CD4-positive, alpha-beta memory T cell (primary cell): ENCODE results near the gene DIP2C. TPM values are rescaled to one million over a fixed set of nuclear protein-coding genes. Genes with fewer than 3 reads are reported as not detected.

ENCODE experiments used
- CTCF ChIA-PET: fragments of 350-600 bp; sonication (Branson Sonifier 250); formaldehyde crosslinking; loops from one replicate; lab custom pipeline; 2021; ENCODE audit warnings: inconsistent platforms; ENCODE audit not compliant: partially characterized antibody; lab: Charles Lee
- POLR2A ChIA-PET: fragments of 350-600 bp; sonication (Branson Sonifier 250); formaldehyde crosslinking; loops from one replicate; lab custom pipeline; 2021; ENCODE audit not compliant: partially characterized antibody; lab: Charles Lee
- DNase-seq, 5 donors: peaks; one replicate each; pipeline versions ENCODE4 v3.0.0 to v3.0.0-alpha.2; 2020 to 2022; ENCODE audit warnings: mixed read lengths in 1 of 5
- H3K27ac ChIP-seq: one replicate; pipeline ENCODE4 v1.7.0; 2013; ENCODE audit warnings: low read depth, low read length
- H3K27me3 ChIP-seq: 2 replicates; pipeline ENCODE4 v1.7.0; 2013; ENCODE audit warnings: mild to moderate bottlenecking, low read length, moderate library complexity; ENCODE audit not compliant: insufficient read depth
- H3K36me3 ChIP-seq: 2 replicates; pipeline ENCODE4 v1.7.0; 2013; ENCODE audit warnings: mild to moderate bottlenecking, low read length, moderate library complexity; ENCODE audit not compliant: insufficient read depth
- H3K4me1 ChIP-seq: 2 replicates; pipeline ENCODE4 v1.7.0; 2013; ENCODE audit warnings: mild to moderate bottlenecking, low read length, moderate library complexity; ENCODE audit not compliant: insufficient read depth
- H3K4me3 ChIP-seq, 2 donors: one replicate each; pipeline ENCODE4 v1.7.0; 2013; ENCODE audit warnings: low read length in 2 of 2, mild to moderate bottlenecking in 1 of 2
- H3K9me3 ChIP-seq, 2 donors: one replicate each; pipeline ENCODE4 v1.7.0; 2013; ENCODE audit warnings: low read length in 2 of 2, control low read depth in 1 of 2; ENCODE audit not compliant: control insufficient read depth in 1 of 2
- H3K27ac Mint-ChIP-seq, 7 donors: one replicate each; pipeline ENCODE4 v1.8.0; 2020 to 2021; ENCODE audit warnings: mixed read lengths in 7 of 7, mild to moderate bottlenecking in 6 of 7, inconsistent platforms in 3 of 7, moderate library complexity in 3 of 7
- H3K27me3 Mint-ChIP-seq, 2 donors: one replicate each; pipeline ENCODE4 v1.8.0; 2020 to 2021; ENCODE audit warnings: mixed read lengths in 2 of 2
- H3K36me3 Mint-ChIP-seq, 2 donors: one replicate each; pipeline ENCODE4 v1.8.0; 2020 to 2021; ENCODE audit warnings: mixed read lengths in 2 of 2, inconsistent platforms in 1 of 2, mild to moderate bottlenecking in 1 of 2
- H3K4me1 Mint-ChIP-seq, 4 donors: one replicate each; pipeline ENCODE4 v1.8.0; 2020 to 2021; ENCODE audit warnings: mixed read lengths in 4 of 4, mild to moderate bottlenecking in 1 of 4
- H3K4me3 Mint-ChIP-seq, 8 donors: one replicate each; pipeline ENCODE4 v1.8.0; 2020 to 2021; ENCODE audit warnings: mixed read lengths in 8 of 8, mild to moderate bottlenecking in 7 of 8, moderate library complexity in 6 of 8, inconsistent platforms in 3 of 8
- H3K9me3 Mint-ChIP-seq, 8 donors: one replicate each; pipeline ENCODE4 v1.8.0; 2020 to 2021; ENCODE audit warnings: mixed read lengths in 8 of 8, mild to moderate bottlenecking in 5 of 8, inconsistent platforms in 3 of 8, moderate library complexity in 1 of 8
- intact Hi-C: fragments of 100-400 bp; cut with micrococcal nuclease; formaldehyde crosslinking; loops from one replicate; pipeline ENCODE4 v1.15.1; 2023
- polyA plus RNA-seq, 2 donors: library from polyadenylated mRNA; unstranded; fragments of 300-500 nt; fragmentation: Illumina TruSeq; gene quantifications; one replicate each; pipeline ENCODE4 v1.2.3, GENCODE V29; 2021
- total RNA-seq, 2 experiments: library from RNA; stranded (reverse); gene quantifications; one replicate each; pipeline ENCODE4 v1.2.3, GENCODE V29; 2021

The DIP2C gene
- total and polyA plus RNA-seq, 4 experiments from 2014 or later = 1.1 to 6.0 (median 3.9) TPM

GRCh38 chr10:675532-675931, 13.9 kb downstream of the DIP2C start:
- Mint-ChIP-seq H3K27ac (no peak overlapping the region), H3K27me3 (peaks cover 6 to 9% of the 10 kb centered on the region in 2 donors), H3K4me3 (no peak overlapping the region), H3K9me3 (peaks cover 0 to 4% (median 0%) of the 10 kb centered on the region in 8 donors), H3K36me3 (no peaks in the 10 kb centered on the region), H3K4me1 (peaks cover 0 to 4% (median 0%) of the 10 kb centered on the region in 4 donors)
- H3K4me1 ChIP-seq = no peaks in the 10 kb centered on the region
- H3K27ac ChIP-seq = no peak overlapping the region
- intact Hi-C loops = no loop called here
- DNase-seq = no peak
- CTCF ChIA-PET = no interaction called here
- H3K9me3 ChIP-seq = no peaks in the 10 kb centered on the region
- POLR2A ChIA-PET = no interaction called here
- H3K36me3 ChIP-seq = no peaks in the 10 kb centered on the region
- H3K4me3 ChIP-seq = no peak overlapping the region
- no peaks in the 10 kb centered on the region for H3K27me3 ChIP-seq

DNA sequence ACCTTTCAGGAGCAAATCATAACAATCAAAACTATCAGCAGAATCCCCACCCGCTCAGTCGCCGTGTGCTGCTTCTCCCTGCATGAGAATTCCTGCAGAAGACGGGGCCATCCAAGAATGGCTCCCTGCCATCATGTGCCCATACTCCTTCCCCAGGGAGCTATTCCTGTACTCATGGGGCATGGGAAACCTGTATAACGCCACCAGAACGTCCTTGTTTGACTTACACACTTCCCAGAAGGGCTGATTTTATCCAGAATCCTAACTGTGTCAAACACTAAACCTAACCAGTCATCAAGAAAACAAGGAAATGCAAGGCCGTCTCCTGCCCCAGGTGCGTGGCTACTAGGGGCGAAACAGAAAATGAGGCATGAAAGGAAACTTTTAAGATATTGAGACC, 16.0 kb downstream of the DIP2C start:
- Histone ChIP-seq H3K4me3 (no peak overlapping the region), H3K9me3 (no peaks in the 10 kb centered on the region), H3K27ac (no peak overlapping the region), H3K4me1 (no peaks in the 10 kb centered on the region), H3K27me3 (no peaks in the 10 kb centered on the region), H3K36me3 (no peaks in the 10 kb centered on the region)
- DNase-seq = no peak
- Mint-ChIP-seq H3K4me1 (peaks cover 0 to 4% (median 0%) of the 10 kb centered on the region in 4 donors), H3K27ac (no peak overlapping the region), H3K4me3 (no peak overlapping the region), H3K9me3 (peaks cover 0 to 4% (median 0%) of the 10 kb centered on the region in 8 donors), H3K36me3 (no peaks in the 10 kb centered on the region), H3K27me3 (peaks cover 6 to 8% of the 10 kb centered on the region in 2 donors)
- ChIA-PET CTCF (no interaction called here), POLR2A (no interaction called here)
- intact Hi-C loops = no loop called here

DNA sequence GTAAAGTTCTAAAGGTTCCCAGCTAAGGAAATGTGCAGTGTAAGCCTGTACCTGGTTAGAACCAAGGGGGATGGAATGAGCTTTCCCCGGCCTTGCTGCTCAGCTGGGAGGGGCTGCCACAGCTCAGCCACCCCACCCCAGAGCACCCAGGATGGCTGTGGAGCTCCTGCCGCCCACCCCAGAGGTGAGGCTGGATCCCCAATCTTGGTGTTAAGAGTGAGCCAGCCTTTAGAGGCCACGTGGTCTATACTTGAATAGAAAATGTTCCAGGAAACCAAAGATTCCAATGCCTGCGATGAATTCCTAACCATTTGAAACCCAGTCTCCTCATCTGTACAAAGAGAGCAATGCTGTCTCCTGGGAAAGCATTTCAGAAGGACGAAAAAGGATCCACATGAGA, 16.5 kb downstream of the DIP2C start:
- CTCF ChIA-PET = no interaction called here
- POLR2A ChIA-PET = no interaction called here
- Mint-ChIP-seq H3K27ac (no peak overlapping the region), H3K27me3 (peaks cover 6 to 8% of the 10 kb centered on the region in 2 donors), H3K9me3 (peaks cover 0 to 4% (median 0%) of the 10 kb centered on the region in 8 donors), H3K4me3 (no peak overlapping the region), H3K36me3 (no peaks in the 10 kb centered on the region), H3K4me1 (peaks cover 0 to 4% (median 0%) of the 10 kb centered on the region in 4 donors)
- H3K9me3 ChIP-seq = no peaks in the 10 kb centered on the region
- H3K27ac ChIP-seq = no peak overlapping the region
- no peak overlapping the region for H3K4me3 ChIP-seq
- DNase-seq = no peak
- intact Hi-C loops = no loop called here
- H3K36me3 ChIP-seq = no peaks in the 10 kb centered on the region
- H3K4me1 ChIP-seq = no peaks in the 10 kb centered on the region
- H3K27me3 ChIP-seq = no peaks in the 10 kb centered on the region

GRCh38 chr10:672203-672602, 17.3 kb downstream of the DIP2C start:
- H3K9me3 Mint-ChIP-seq = peaks cover 0 to 4% (median 0%) of the 10 kb centered on the region in 8 donors
- H3K27me3 Mint-ChIP-seq = peaks cover 6 to 8% of the 10 kb centered on the region in 2 donors
- no peaks in the 10 kb centered on the region for H3K36me3 Mint-ChIP-seq
- H3K4me3 Mint-ChIP-seq = no peak overlapping the region
- peak overlapping the region in 1 of 7 donors; percentile 8 for H3K27ac Mint-ChIP-seq
- H3K27ac ChIP-seq = no peak overlapping the region
- DNase-seq = no peak
- H3K9me3 ChIP-seq = no peaks in the 10 kb centered on the region
- H3K4me3 ChIP-seq = no peak overlapping the region
- H3K4me1 Mint-ChIP-seq = peaks cover 0 to 4% (median 0%) of the 10 kb centered on the region in 4 donors
- intact Hi-C loops = no loop called here
- ChIA-PET CTCF (no interaction called here), POLR2A (no interaction called here)
- H3K4me1 ChIP-seq = no peaks in the 10 kb centered on the region
- no peaks in the 10 kb centered on the region for H3K27me3 ChIP-seq
- no peaks in the 10 kb centered on the region for H3K36me3 ChIP-seq

DNA sequence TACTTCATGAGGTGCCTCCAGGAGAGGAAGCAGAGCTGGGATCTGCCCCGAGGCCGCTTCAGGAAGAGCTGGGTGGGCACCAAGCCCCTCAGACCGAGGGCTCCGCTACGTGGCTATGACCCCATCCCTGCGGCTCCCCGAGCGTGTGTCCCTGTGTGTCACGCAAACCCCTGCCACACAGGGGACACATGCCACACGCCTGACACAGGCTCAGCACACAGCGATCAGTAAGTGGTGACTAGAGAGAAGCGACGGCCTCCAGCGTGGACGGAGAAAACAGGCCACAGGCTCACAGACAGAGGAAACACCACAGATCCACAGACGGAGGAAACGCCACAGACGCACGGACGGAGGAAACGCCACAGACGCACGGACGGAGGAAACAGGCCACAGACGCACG, 18.5 kb downstream of the DIP2C start:
- ChIA-PET POLR2A (no interaction called here), CTCF (no interaction called here)
- DNase-seq = no peak

DNA sequence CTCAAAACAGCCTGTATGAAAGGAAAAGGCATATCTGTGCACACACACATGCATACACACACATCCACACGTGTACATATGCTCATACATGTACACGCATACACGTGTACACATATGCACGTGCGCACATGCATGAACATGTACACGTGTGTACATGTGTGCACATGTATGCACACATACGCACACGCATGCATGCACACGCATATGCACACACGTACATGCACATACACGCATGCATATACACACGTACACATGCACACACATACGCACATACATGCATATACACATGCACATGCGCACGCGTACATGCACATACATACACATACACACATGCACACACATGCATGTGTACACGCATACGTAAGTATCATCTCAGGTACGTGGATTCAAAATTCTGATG, 19.4 kb downstream of the DIP2C start:
- no peaks in the 10 kb centered on the region for H3K36me3 Mint-ChIP-seq
- intact Hi-C loops = no loop called here
- Histone ChIP-seq H3K36me3 (no peaks in the 10 kb centered on the region), H3K9me3 (no peaks in the 10 kb centered on the region), H3K4me1 (no peaks in the 10 kb centered on the region), H3K27ac (no peak overlapping the region), H3K4me3 (no peak overlapping the region), H3K27me3 (no peaks in the 10 kb centered on the region)
- no peak overlapping the region for H3K27ac Mint-ChIP-seq
- no peak for DNase-seq
- POLR2A ChIA-PET = no interaction called here
- peaks cover 0 to 4% (median 0%) of the 10 kb centered on the region in 8 donors for H3K9me3 Mint-ChIP-seq
- H3K4me1 Mint-ChIP-seq = peaks cover 0 to 4% (median 0%) of the 10 kb centered on the region in 4 donors
- H3K27me3 Mint-ChIP-seq = peaks cover 4 to 9% of the 10 kb centered on the region in 2 donors
- no peak overlapping the region for H3K4me3 Mint-ChIP-seq
- CTCF ChIA-PET = no interaction called here

More for the DNA sequence above, 18.5 kb downstream of the DIP2C start:
- Histone ChIP-seq H3K4me1 (no peaks in the 10 kb centered on the region), H3K27ac (no peak overlapping the region), H3K4me3 (no peak overlapping the region), H3K27me3 (no peaks in the 10 kb centered on the region), H3K9me3 (no peaks in the 10 kb centered on the region), H3K36me3 (no peaks in the 10 kb centered on the region)
- Mint-ChIP-seq H3K9me3 (peaks cover 0 to 4% (median 0%) of the 10 kb centered on the region in 8 donors), H3K4me1 (peaks cover 0 to 4% (median 0%) of the 10 kb centered on the region in 4 donors), H3K27ac (no peak overlapping the region), H3K4me3 (no peak overlapping the region), H3K27me3 (peaks cover 5 to 8% of the 10 kb centered on the region in 2 donors), H3K36me3 (no peaks in the 10 kb centered on the region)
- intact Hi-C loops = no loop called here

- Histone ChIP-seq H3K4me1 (no peaks in the 10 kb centered on the region), H3K9me3 (no peaks in the 10 kb centered on the region), H3K27me3 (no peaks in the 10 kb centered on the region), H3K4me3 (no peak overlapping the region), H3K27ac (no peak overlapping the region), H3K36me3 (no peaks in the 10 kb centered on the region)
- H3K27ac Mint-ChIP-seq = no peak overlapping the region
- H3K36me3 Mint-ChIP-seq = no peaks in the 10 kb centered on the region
- intact Hi-C loops = no loop called here
- peaks cover 0 to 4% (median 0%) of the 10 kb centered on the region in 8 donors for H3K9me3 Mint-ChIP-seq
- H3K27me3 Mint-ChIP-seq = peaks cover 4 to 9% of the 10 kb centered on the region in 2 donors
- ChIA-PET POLR2A (no interaction called here), CTCF (no interaction called here)
- no peak for DNase-seq
- no peak overlapping the region for H3K4me3 Mint-ChIP-seq
- peaks cover 0 to 4% (median 0%) of the 10 kb centered on the region in 4 donors for H3K4me1 Mint-ChIP-seq
These were observed 20.5 kb downstream of the DIP2C start for GRCh38 chr10:668786-669485.
